Natural killer cell (primary cell): ENCODE results near the gene TMBIM1. TPM values are rescaled to one million over a fixed set of nuclear protein-coding genes. Genes with fewer than 3 reads are reported as not detected.

Experiments used
- ATAC-seq, 3 donors: fragments of 150-1000 bp in 2 of 3; fragments of 200-7000 bp in 1 of 3; cut with Tn5 transposase; 1 replicate in 1 of 3; 2 replicates in 2 of 3; pipeline ENCODE4 v1.10.0; 2021; ENCODE audit warnings: mild to moderate bottlenecking in 2 of 3, moderate library complexity in 2 of 3
- DNase-seq, 2 donors: peaks; one replicate each; pipeline versions ENCODE4 v3.0.0 to v3.0.0-alpha.2; 2013 to 2021; ENCODE audit warnings: mixed read lengths in 1 of 2
- H3K27ac ChIP-seq: one replicate; pipeline ENCODE4 v1.5.1; 2013; ENCODE audit warnings: mild to moderate bottlenecking, low read length
- H3K27me3 ChIP-seq: one replicate; pipeline ENCODE4 v1.6.1; 2013; ENCODE audit warnings: low read length; ENCODE audit not compliant: control insufficient read depth, insufficient read depth
- H3K36me3 ChIP-seq: one replicate; pipeline ENCODE4 v1.6.1; 2013; ENCODE audit warnings: low read length; ENCODE audit not compliant: control insufficient read depth, insufficient read depth
- H3K4me1 ChIP-seq: one replicate; pipeline ENCODE4 v1.6.1; 2013; ENCODE audit warnings: low read length; ENCODE audit not compliant: control insufficient read depth, insufficient read depth
- H3K4me3 ChIP-seq: one replicate; pipeline ENCODE4 v1.5.1; 2013; ENCODE audit warnings: low read length
- H3K9me3 ChIP-seq: one replicate; pipeline ENCODE4 v1.6.1; 2013; ENCODE audit warnings: low read length; ENCODE audit not compliant: control insufficient read depth, insufficient read depth
- H3K27ac Mint-ChIP-seq, 2 donors: one replicate each; pipeline ENCODE4 v1.8.0; 2022; ENCODE audit warnings: mild to moderate bottlenecking in 2 of 2, mixed read lengths in 2 of 2, moderate library complexity in 1 of 2
- H3K27me3 Mint-ChIP-seq, 2 donors: one replicate each; pipeline ENCODE4 v1.8.0; 2022; ENCODE audit warnings: low read depth in 2 of 2, mixed read lengths in 2 of 2
- H3K36me3 Mint-ChIP-seq: one replicate; pipeline ENCODE4 v1.8.0; 2022; ENCODE audit warnings: mixed read lengths
- H3K4me1 Mint-ChIP-seq, 2 donors: one replicate each; pipeline ENCODE4 v1.8.0; 2022; ENCODE audit warnings: mixed read lengths in 2 of 2
- H3K4me3 Mint-ChIP-seq: one replicate; pipeline ENCODE4 v1.8.0; 2022; ENCODE audit warnings: mild to moderate bottlenecking, moderate library complexity, mixed read lengths
- H3K9me3 Mint-ChIP-seq, 2 donors: one replicate each; pipeline ENCODE4 v1.8.0; 2022; ENCODE audit warnings: mixed read lengths in 2 of 2
- WGBS: methylation state at CpG from one replicate; pipeline ENCODE4 v1.1.7; 2013; ENCODE audit warnings: missing lambda C conversion rate; ENCODE audit not compliant: insufficient coverage; 5-methylcytosine and 5-hydroxymethylcytosine counted together
- intact Hi-C: fragments of 100-400 bp; cut with micrococcal nuclease; formaldehyde crosslinking; loops from one replicate; pipeline ENCODE4 v1.14.2; 2022
- total RNA-seq, 4 donors: library from RNA; stranded (reverse); fragments of 120-200 nt in 1 of 4; gene quantifications; one replicate each; pipeline versions ENCODE4 v1.2.3 to v1.2.4, GENCODE V29; 2013 to 2022
- TF ChIP-seq, protein P1 (sequence below): fragments of 200-600 bp; IDR thresholded peaks from one replicate; pipeline ENCODE4 v1.8.0; 2022; ENCODE audit warnings: antibody characterized with exemption

Gene TMBIM1
- total RNA-seq, 3 donors from 2014 or later (not counting 1 experiment from before 2014, with no cell fraction given): 84.9 to 107 (median 95.1) TPM

GRCh38 chr2:218310853-218311540 lies 18.7 kb upstream of the TMBIM1 start:
- Mint-ChIP-seq H3K4me3 (no peak overlapping the region), H3K4me1 (peaks cover 4% of the 10 kb centered on the region in 2 donors)
- 95% methylated on average over 10 of the region's 11 CpGs for WGBS

DNA sequence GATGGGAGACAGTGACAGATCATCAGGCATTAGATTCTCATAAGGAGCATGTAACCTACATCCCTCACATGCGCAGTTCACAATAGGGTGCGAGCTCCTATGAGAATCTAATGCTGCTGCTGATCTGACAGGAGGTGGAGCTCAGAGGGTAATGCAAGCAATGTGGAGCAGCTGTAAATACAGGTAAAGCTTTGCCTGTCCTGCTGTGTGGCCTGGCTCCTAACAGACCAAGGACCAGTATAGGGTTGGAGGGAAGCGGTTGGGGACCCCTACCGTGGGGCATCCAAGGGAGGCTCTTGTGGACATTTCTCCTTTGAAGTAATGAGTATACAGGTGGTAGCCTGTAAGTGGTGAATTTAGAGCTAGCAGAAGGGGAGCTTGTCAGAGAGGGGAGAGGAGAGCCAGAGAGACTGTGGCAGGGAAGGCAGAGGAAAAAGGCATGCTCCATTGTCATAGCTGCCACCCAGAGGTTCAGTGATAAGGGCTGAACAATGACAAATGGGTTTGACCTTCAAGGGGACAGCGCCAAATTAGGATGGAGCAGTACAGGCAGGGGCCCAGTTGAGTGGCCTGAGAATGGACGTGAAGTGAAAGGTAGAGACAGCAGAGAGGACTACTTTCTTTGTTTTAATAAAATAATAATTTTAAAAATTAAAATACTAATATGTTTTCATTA lies 15.2 kb upstream of the TMBIM1 start:
- H3K36me3 Mint-ChIP-seq: no peaks in the 10 kb centered on the region
- DNase-seq (no peak), ATAC-seq (no peak)
- Histone ChIP-seq H3K9me3 (no peaks in the 10 kb centered on the region), H3K4me1 (no peaks in the 10 kb centered on the region), H3K4me3 (no peak overlapping the region), H3K27me3 (no peaks in the 10 kb centered on the region), H3K27ac (no peak overlapping the region), H3K36me3 (no peaks in the 10 kb centered on the region)
- H3K9me3 Mint-ChIP-seq: no peaks in the 10 kb centered on the region
- H3K4me1 Mint-ChIP-seq: no peaks in the 10 kb centered on the region
- H3K27ac Mint-ChIP-seq: no peak overlapping the region
- H3K4me3 Mint-ChIP-seq: no peak overlapping the region
- peaks cover 0 to 3% of the 10 kb centered on the region in 2 donors for H3K27me3 Mint-ChIP-seq
- TF ChIP-seq, protein P1, sequence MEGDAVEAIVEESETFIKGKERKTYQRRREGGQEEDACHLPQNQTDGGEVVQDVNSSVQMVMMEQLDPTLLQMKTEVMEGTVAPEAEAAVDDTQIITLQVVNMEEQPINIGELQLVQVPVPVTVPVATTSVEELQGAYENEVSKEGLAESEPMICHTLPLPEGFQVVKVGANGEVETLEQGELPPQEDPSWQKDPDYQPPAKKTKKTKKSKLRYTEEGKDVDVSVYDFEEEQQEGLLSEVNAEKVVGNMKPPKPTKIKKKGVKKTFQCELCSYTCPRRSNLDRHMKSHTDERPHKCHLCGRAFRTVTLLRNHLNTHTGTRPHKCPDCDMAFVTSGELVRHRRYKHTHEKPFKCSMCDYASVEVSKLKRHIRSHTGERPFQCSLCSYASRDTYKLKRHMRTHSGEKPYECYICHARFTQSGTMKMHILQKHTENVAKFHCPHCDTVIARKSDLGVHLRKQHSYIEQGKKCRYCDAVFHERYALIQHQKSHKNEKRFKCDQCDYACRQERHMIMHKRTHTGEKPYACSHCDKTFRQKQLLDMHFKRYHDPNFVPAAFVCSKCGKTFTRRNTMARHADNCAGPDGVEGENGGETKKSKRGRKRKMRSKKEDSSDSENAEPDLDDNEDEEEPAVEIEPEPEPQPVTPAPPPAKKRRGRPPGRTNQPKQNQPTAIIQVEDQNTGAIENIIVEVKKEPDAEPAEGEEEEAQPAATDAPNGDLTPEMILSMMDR: no peak
- WGBS: 94% methylated on average over 5 of the region's 6 CpGs
- intact Hi-C loops: no loop called here

More at GRCh38 chr2:218310853-218311540, 18.7 kb upstream of the TMBIM1 start:
- Histone ChIP-seq H3K4me3 (no peak overlapping the region), H3K27me3 (no peaks in the 10 kb centered on the region), H3K9me3 (no peaks in the 10 kb centered on the region), H3K4me1 (peaks cover 4% of the 10 kb centered on the region), H3K36me3 (no peaks in the 10 kb centered on the region), H3K27ac (no peak overlapping the region)
- ATAC-seq (no peak), DNase-seq (no peak)
- TF ChIP-seq, protein P1: no peak
- Mint-ChIP-seq H3K27ac (no peak overlapping the region), H3K36me3 (no peaks in the 10 kb centered on the region), H3K9me3 (no peaks in the 10 kb centered on the region), H3K27me3 (peaks cover 0 to 3% of the 10 kb centered on the region in 2 donors)
- intact Hi-C loops: no loop called here

DNA sequence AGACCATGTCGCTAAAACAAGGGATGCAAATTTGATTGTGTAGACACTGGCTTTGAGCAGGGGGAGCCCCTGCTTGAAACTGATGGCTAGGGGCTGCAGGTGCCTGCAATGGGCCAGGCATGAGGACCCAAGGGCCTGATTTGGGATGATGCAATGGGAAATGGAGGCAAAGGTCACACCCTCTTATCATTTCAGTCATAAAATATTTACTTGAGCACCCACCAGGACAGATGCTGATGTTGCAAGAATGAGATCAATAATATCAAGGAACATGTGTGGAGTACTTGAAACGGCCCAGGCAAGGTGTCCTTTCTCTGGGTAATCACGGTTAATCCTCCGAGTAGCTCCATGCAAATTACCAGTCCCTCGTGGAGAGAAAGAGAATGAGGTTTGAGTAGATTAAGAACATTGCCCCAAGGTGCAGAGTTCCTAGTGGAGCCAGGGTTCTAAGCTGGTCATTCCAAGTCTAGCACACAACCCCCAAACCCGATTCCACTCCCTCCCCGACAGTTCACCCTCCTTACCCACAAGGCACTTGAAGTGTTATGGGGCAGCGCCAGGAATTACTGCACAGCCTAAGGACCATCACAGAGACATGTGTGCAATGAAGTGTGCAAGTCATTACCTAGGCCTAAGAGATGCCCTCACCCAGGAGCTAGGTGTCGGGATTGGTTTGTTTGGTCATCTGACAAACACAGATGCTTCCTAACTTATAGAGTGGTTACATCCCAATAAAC lies 14.0 kb upstream of the TMBIM1 start:
- peaks cover 3% of the 10 kb centered on the region in 2 donors for H3K4me1 Mint-ChIP-seq
- no peak overlapping the region for H3K4me3 ChIP-seq

More for the DNA sequence above, 14.0 kb upstream of the TMBIM1 start:
- DNase-seq (no peak), ATAC-seq (no peak)
- H3K4me1 ChIP-seq: peaks cover 3% of the 10 kb centered on the region
- H3K9me3 ChIP-seq: no peaks in the 10 kb centered on the region
- Mint-ChIP-seq H3K9me3 (no peaks in the 10 kb centered on the region), H3K36me3 (no peaks in the 10 kb centered on the region), H3K4me3 (no peak overlapping the region), H3K27ac (no peak overlapping the region), H3K27me3 (peaks cover 0 to 3% of the 10 kb centered on the region in 2 donors)
- TF ChIP-seq, protein P1: no peak
- WGBS: 93% methylated on average over 9 of the region's 9 CpGs
- no peaks in the 10 kb centered on the region for H3K27me3 ChIP-seq
- H3K27ac ChIP-seq: no peak overlapping the region
- no peaks in the 10 kb centered on the region for H3K36me3 ChIP-seq
- intact Hi-C loops: no loop called here
